GM12878 (cell line): ENCODE measurements around the gene MOB2.

Experiments
- BRCA1 ChIP-seq: IDR thresholded peaks from 2 replicates; pipeline ENCODE4 v1.6.1; 2011; ENCODE audit warnings: low read depth, low read length, improper control_type of control experiment
- CBX3 ChIP-seq: fragments of 200-600 bp; sonication (generic); IDR thresholded peaks from 2 replicates; pipeline ENCODE4 v1.6.1; 2016; ENCODE audit warnings: low read depth, borderline replicate concordance
- EZH2 ChIP-seq: IDR thresholded peaks from 2 replicates; pipeline ENCODE4 v1.6.1; 2012; ENCODE audit warnings: low read depth, mild to moderate bottlenecking, control low read depth, inconsistent platforms, low read length, borderline replicate concordance; ENCODE audit not compliant: control insufficient read depth
- HCFC1 ChIP-seq: fragments of 150-350 bp; IDR thresholded peaks from 2 replicates; pipeline ENCODE4 v1.6.1; 2014; ENCODE audit warnings: low read length
- NR2C2 ChIP-seq: IDR thresholded peaks from 2 replicates; pipeline ENCODE4 v1.6.1; 2011; ENCODE audit warnings: borderline replicate concordance, low read depth; ENCODE audit not compliant: control insufficient read depth, insufficient read length
- TAF1 ChIP-seq: IDR thresholded peaks from 2 replicates; pipeline ENCODE4 v1.6.1; 2011; ENCODE audit warnings: mild to moderate bottlenecking, low read depth, low read length, borderline replicate concordance
- TF ChIP-seq, protein P1 (sequence below): IDR thresholded peaks from 2 replicates; pipeline ENCODE4 v1.6.1; 2011; ENCODE audit warnings: low read depth, mild to moderate bottlenecking, low read length, moderate library complexity, borderline replicate concordance; ENCODE audit errors: extremely low read depth
- TF ChIP-seq, protein P2 (sequence below), 3 experiments: IDR thresholded peaks in 2 of 3; conservative IDR thresholded peaks in 1 of 3; 2 replicates each; pipeline ENCODE4 v1.5.1; 2011; ENCODE audit warnings: low read depth in 3 of 3, low read length in 3 of 3, mild to moderate bottlenecking in 3 of 3, control low read depth in 2 of 3, moderate library complexity in 2 of 3, inconsistent platforms in 1 of 3, mixed read lengths in 1 of 3; ENCODE audit not compliant: control insufficient read depth in 2 of 3, insufficient read depth in 1 of 3; ENCODE audit errors: extremely low read depth in 1 of 3
- TF ChIP-seq, protein P3 (sequence below): IDR thresholded peaks from 2 replicates; pipeline ENCODE4 v1.6.1; 2012; ENCODE audit warnings: mild to moderate bottlenecking, low read depth, low read length

DNA sequence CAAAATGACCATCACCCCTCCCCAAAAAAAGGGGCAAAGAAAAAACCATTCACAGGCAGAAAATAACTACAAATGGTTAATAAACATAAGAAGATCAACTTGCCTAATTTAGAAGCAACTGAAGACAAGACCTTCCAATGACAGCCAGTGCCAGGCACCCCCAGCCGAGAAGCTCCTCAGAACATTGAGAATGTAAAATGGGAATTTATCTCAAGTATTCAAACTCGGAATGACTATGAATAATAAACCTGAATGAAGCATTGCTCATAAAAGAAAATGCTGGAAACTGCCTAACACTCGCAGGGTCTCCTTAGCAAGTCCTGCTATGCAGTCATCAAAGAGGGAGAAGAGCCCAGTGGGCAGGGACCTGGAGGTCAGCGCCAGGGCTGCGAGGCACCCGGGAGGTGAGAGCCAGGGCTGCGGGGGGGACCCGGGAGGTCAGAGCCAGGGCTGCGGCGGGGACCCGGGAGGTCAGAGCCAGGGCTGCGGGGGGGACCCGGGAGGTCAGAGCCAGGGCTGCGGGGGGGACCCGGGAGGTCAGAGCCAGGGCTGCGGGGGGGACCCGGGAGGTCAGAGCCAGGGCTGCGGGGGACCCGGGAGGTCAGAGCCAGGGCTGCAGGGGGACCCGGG, 23.2 kb upstream of the MOB2 start:
- TF ChIP-seq, protein P1, sequence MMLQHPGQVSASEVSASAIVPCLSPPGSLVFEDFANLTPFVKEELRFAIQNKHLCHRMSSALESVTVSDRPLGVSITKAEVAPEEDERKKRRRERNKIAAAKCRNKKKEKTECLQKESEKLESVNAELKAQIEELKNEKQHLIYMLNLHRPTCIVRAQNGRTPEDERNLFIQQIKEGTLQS: no peak
- TF ChIP-seq BRCA1 (no peak), CBX3 (no peak), NR2C2 (no peak), EZH2 (no peak), TAF1 (no peak), HCFC1 (no peak)
- TF ChIP-seq, protein P2, sequence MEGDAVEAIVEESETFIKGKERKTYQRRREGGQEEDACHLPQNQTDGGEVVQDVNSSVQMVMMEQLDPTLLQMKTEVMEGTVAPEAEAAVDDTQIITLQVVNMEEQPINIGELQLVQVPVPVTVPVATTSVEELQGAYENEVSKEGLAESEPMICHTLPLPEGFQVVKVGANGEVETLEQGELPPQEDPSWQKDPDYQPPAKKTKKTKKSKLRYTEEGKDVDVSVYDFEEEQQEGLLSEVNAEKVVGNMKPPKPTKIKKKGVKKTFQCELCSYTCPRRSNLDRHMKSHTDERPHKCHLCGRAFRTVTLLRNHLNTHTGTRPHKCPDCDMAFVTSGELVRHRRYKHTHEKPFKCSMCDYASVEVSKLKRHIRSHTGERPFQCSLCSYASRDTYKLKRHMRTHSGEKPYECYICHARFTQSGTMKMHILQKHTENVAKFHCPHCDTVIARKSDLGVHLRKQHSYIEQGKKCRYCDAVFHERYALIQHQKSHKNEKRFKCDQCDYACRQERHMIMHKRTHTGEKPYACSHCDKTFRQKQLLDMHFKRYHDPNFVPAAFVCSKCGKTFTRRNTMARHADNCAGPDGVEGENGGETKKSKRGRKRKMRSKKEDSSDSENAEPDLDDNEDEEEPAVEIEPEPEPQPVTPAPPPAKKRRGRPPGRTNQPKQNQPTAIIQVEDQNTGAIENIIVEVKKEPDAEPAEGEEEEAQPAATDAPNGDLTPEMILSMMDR (IDR thresholded peaks at IDR 0.05 in 2 of 3, conservative IDR thresholded peaks at IDR 0.05 in 1 of 3; ENCODE audit: control insufficient read depth in 2 of 3, extremely low read depth in 1 of 3, insufficient read depth in 1 of 3, low read depth in 3 of 3, low read length in 3 of 3): no peak
- TF ChIP-seq, protein P3, sequence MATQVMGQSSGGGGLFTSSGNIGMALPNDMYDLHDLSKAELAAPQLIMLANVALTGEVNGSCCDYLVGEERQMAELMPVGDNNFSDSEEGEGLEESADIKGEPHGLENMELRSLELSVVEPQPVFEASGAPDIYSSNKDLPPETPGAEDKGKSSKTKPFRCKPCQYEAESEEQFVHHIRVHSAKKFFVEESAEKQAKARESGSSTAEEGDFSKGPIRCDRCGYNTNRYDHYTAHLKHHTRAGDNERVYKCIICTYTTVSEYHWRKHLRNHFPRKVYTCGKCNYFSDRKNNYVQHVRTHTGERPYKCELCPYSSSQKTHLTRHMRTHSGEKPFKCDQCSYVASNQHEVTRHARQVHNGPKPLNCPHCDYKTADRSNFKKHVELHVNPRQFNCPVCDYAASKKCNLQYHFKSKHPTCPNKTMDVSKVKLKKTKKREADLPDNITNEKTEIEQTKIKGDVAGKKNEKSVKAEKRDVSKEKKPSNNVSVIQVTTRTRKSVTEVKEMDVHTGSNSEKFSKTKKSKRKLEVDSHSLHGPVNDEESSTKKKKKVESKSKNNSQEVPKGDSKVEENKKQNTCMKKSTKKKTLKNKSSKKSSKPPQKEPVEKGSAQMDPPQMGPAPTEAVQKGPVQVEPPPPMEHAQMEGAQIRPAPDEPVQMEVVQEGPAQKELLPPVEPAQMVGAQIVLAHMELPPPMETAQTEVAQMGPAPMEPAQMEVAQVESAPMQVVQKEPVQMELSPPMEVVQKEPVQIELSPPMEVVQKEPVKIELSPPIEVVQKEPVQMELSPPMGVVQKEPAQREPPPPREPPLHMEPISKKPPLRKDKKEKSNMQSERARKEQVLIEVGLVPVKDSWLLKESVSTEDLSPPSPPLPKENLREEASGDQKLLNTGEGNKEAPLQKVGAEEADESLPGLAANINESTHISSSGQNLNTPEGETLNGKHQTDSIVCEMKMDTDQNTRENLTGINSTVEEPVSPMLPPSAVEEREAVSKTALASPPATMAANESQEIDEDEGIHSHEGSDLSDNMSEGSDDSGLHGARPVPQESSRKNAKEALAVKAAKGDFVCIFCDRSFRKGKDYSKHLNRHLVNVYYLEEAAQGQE: no peak
